ENCODE data around the gene SF3A1. TPM values are rescaled to one million over a fixed set of nuclear protein-coding genes. Genes with fewer than 3 reads are reported as not detected.

SF3A1 gene
- total RNA-seq, 1 experiment from 2014 or later: 64.7 TPM

GRCh38 chr22:30373331-30374325, 16.9 kb upstream of the SF3A1 start:
- no peak for DNase-seq
- Histone ChIP-seq H3K4me1 (peaks cover 9% of the 10 kb centered on the region; the same call in 1 of the 2 replicates), H3K27me3 (no peaks in the 10 kb centered on the region), H3K4me3 (no peak overlapping the region), H3K36me3 (no peaks in the 10 kb centered on the region), H3K27ac (no peak overlapping the region), H3K9me3 (replicated peaks) (no peaks in the 10 kb centered on the region)

- Histone ChIP-seq H3K9me3 (replicated peaks) (no peaks in the 10 kb centered on the region), H3K4me1 (peaks cover 9% of the 10 kb centered on the region; the same call in 1 of the 2 replicates), H3K27me3 (no peaks in the 10 kb centered on the region), H3K36me3 (no peaks in the 10 kb centered on the region), H3K4me3 (no peak overlapping the region), H3K27ac (no peak overlapping the region)
- DNase-seq: no peak
Observed at GRCh38 chr22:30372915-30373314, 16.2 kb upstream of the SF3A1 start.

- no peak overlapping the region for H3K4me3 ChIP-seq
- H3K27ac ChIP-seq: no peak overlapping the region
- no peak for DNase-seq
- no peaks in the 10 kb centered on the region for H3K27me3 ChIP-seq
- H3K9me3 ChIP-seq (replicated peaks): no peaks in the 10 kb centered on the region
- no peaks in the 10 kb centered on the region for H3K36me3 ChIP-seq
- peaks cover 9% of the 10 kb centered on the region; the same call in 1 of the 2 replicates for H3K4me1 ChIP-seq
Observed at GRCh38 chr22:30371981-30372380, 15.3 kb upstream of the SF3A1 start.

- Histone ChIP-seq H3K27ac (no peak overlapping the region), H3K4me3 (no peak overlapping the region), H3K9me3 (replicated peaks) (no peaks in the 10 kb centered on the region), H3K36me3 (no peaks in the 10 kb centered on the region), H3K27me3 (no peaks in the 10 kb centered on the region), H3K4me1 (peaks cover 9% of the 10 kb centered on the region; the same call in 1 of the 2 replicates)
- DNase-seq: no peak
Observed at GRCh38 chr22:30371321-30371720, 14.6 kb upstream of the SF3A1 start.

GRCh38 chr22:30370641-30371230, 14.0 kb upstream of the SF3A1 start:
- Histone ChIP-seq H3K4me1 (peaks cover 9% of the 10 kb centered on the region; the same call in 1 of the 2 replicates), H3K9me3 (replicated peaks) (no peaks in the 10 kb centered on the region), H3K4me3 (no peak overlapping the region), H3K27me3 (no peaks in the 10 kb centered on the region), H3K27ac (no peak overlapping the region), H3K36me3 (no peaks in the 10 kb centered on the region)
- DNase-seq: peak; percentile 40 to 42

- no peak for DNase-seq
- no peaks in the 10 kb centered on the region for H3K27me3 ChIP-seq
Observed at GRCh38 chr22:30368420-30368819, 11.7 kb upstream of the SF3A1 start.

GRCh38 chr22:30365891-30366290, 9.2 kb upstream of the SF3A1 start:
- DNase-seq: no peak
- no peaks in the 10 kb centered on the region for H3K9me3 ChIP-seq (replicated peaks)
- no peak overlapping the region for H3K27ac ChIP-seq
- H3K36me3 ChIP-seq: no peaks in the 10 kb centered on the region
- H3K4me1 ChIP-seq: peaks cover 5% of the 10 kb centered on the region; the same call in 1 of the 2 replicates
- H3K4me3 ChIP-seq: no peak overlapping the region
- H3K27me3 ChIP-seq: no peaks in the 10 kb centered on the region

More at GRCh38 chr22:30368420-30368819, 11.7 kb upstream of the SF3A1 start:
- Histone ChIP-seq H3K9me3 (replicated peaks) (no peaks in the 10 kb centered on the region), H3K36me3 (no peaks in the 10 kb centered on the region), H3K4me1 (peaks cover 9% of the 10 kb centered on the region; the same call in 1 of the 2 replicates), H3K27ac (no peak overlapping the region), H3K4me3 (no peak overlapping the region)

- H3K4me3 ChIP-seq: no peak overlapping the region
- no peak for DNase-seq
- no peaks in the 10 kb centered on the region for H3K4me1 ChIP-seq
- H3K9me3 ChIP-seq (replicated peaks): no peaks in the 10 kb centered on the region
- H3K27ac ChIP-seq: no peak overlapping the region
- no peaks in the 10 kb centered on the region for H3K36me3 ChIP-seq
- no peaks in the 10 kb centered on the region for H3K27me3 ChIP-seq
Observed at GRCh38 chr22:30362651-30363281, 6.1 kb upstream of the SF3A1 start.

GRCh38 chr22:30361916-30362650, 5.4 kb upstream of the SF3A1 start:
- no peaks in the 10 kb centered on the region for H3K9me3 ChIP-seq (replicated peaks)
- no peaks in the 10 kb centered on the region for H3K27me3 ChIP-seq
- no peaks in the 10 kb centered on the region for H3K36me3 ChIP-seq
- H3K27ac ChIP-seq: no peak overlapping the region
- H3K4me3 ChIP-seq: no peak overlapping the region
- no peak for DNase-seq
- H3K4me1 ChIP-seq: no peaks in the 10 kb centered on the region

- Histone ChIP-seq H3K4me1 (peaks cover 4% of the 10 kb centered on the region; the same call in 1 of the 2 replicates), H3K27ac (no peak overlapping the region), H3K36me3 (0 out of 2 replicates have a peak, but pooled peaks cover 2% of the 10 kb centered on the region), H3K27me3 (no peaks in the 10 kb centered on the region), H3K4me3 (no peak overlapping the region), H3K9me3 (replicated peaks) (no peaks in the 10 kb centered on the region)
- no peak for DNase-seq
Observed at GRCh38 chr22:30358541-30358940, 1.8 kb upstream of the SF3A1 start.

- peak overlapping the region; percentile 97; the same call in 1 of the 2 replicates for H3K4me3 ChIP-seq
- H3K27ac ChIP-seq: no peak overlapping the region
Observed at GRCh38 chr22:30357650-30358215, 1.0 kb upstream of the SF3A1 start.

GRCh38 chr22:30357236-30357570, 509 bp upstream of the SF3A1 start:
- peaks cover 12% of the 10 kb centered on the region for H3K36me3 ChIP-seq
- no peaks in the 10 kb centered on the region for H3K27me3 ChIP-seq
- no peaks in the 10 kb centered on the region for H3K9me3 ChIP-seq (replicated peaks)
- no peak overlapping the region for H3K27ac ChIP-seq
- DNase-seq: no peak
- peaks cover 4% of the 10 kb centered on the region; the same call in 1 of the 2 replicates for H3K4me1 ChIP-seq
- peak overlapping the region; percentile 97 for H3K4me3 ChIP-seq

More at GRCh38 chr22:30357650-30358215, 1.0 kb upstream of the SF3A1 start:
- no peaks in the 10 kb centered on the region for H3K27me3 ChIP-seq
- no peak for DNase-seq
- H3K9me3 ChIP-seq (replicated peaks): no peaks in the 10 kb centered on the region
- peaks cover 4% of the 10 kb centered on the region; the same call in 1 of the 2 replicates for H3K4me1 ChIP-seq
- peaks cover 7% of the 10 kb centered on the region for H3K36me3 ChIP-seq

GRCh38 chr22:30354644-30355043, 2.0 kb downstream of the SF3A1 start:
- DNase-seq: no peak

GRCh38 chr22:30351226-30351625, 5.5 kb downstream of the SF3A1 start:
- Histone ChIP-seq H3K9me3 (replicated peaks) (no peaks in the 10 kb centered on the region), H3K4me3 (no peak overlapping the region), H3K36me3 (peaks cover 49% of the 10 kb centered on the region), H3K27me3 (no peaks in the 10 kb centered on the region), H3K27ac (no peak overlapping the region), H3K4me1 (peaks cover 4% of the 10 kb centered on the region; the same call in 1 of the 2 replicates)
- DNase-seq: no peak

More at GRCh38 chr22:30354644-30355043, 2.0 kb downstream of the SF3A1 start:
- peaks cover 4% of the 10 kb centered on the region; the same call in 1 of the 2 replicates for H3K4me1 ChIP-seq
- H3K9me3 ChIP-seq (replicated peaks): no peaks in the 10 kb centered on the region
- no peak overlapping the region for H3K27ac ChIP-seq
- peaks cover 31% of the 10 kb centered on the region for H3K36me3 ChIP-seq
- no peaks in the 10 kb centered on the region for H3K27me3 ChIP-seq
- no peak overlapping the region for H3K4me3 ChIP-seq

Measured in SJCRH30 (cell line).